Activated naive CD4-positive, alpha-beta T cell treated with Interleukin-2 at 50 U/mL for 16 hours (primary cell): Measurements from ENCODE around the gene ATP10D.
"Not testable (repeated sequence)": the region's sequence is repeated elsewhere in the genome, so short reads cannot be mapped to it uniquely, and the experiment has no call there.

Experiments used
- DNase-seq: peaks from one replicate; pipeline ENCODE4 v3.0.0-alpha.2; 2020

The ATP10D gene

DNA sequence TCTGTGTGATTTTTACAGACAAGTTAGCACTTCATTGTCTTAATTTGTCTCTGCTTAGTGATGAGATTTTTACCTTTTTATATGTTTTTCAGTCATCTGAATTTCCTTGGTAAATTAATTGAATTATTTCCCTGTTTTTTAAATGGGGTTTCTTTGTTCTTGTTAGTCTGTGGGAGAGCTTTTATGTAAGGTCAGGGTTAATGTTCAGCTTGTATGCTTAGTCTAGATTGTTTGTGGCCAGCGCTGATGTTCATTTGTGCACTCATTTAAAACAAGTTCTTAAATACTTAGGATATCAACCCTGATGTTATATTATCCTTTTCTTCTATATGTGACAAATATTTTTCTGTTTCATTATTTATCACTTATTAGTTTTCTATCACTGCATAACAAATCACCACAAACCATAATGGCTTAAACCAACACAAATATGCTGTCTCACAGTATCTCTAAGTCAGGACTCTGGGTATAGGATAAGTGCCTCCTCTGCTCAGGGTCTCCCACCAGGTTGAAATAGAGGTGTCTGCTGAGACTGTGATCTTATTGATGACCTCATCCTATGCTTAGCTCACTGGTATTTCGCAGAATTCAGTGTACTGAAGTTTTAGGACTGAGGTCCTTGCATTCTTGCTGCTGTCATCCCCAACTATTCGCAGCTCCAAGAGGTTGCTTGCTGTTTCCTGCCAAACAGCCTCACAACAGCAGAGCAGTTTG lies 53.2 kb downstream of the ATP10D start:
- no peak for DNase-seq

- no peak for DNase-seq
Observed at GRCh38 chr4:47538825-47539154, 53.7 kb downstream of the ATP10D start.

GRCh38 chr4:47542640-47543039 lies 57.6 kb downstream of the ATP10D start:
- not testable (repeated sequence) for DNase-seq

- no peak for DNase-seq
Observed at GRCh38 chr4:47543331-47543730, 58.3 kb downstream of the ATP10D start.

- DNase-seq: not testable (repeated sequence)
Observed at GRCh38 chr4:47550357-47550756, 65.3 kb downstream of the ATP10D start.

GRCh38 chr4:47550899-47551548 lies 65.9 kb downstream of the ATP10D start:
- no peak for DNase-seq

GRCh38 chr4:47551682-47552081 lies 66.6 kb downstream of the ATP10D start:
- no peak for DNase-seq

DNA sequence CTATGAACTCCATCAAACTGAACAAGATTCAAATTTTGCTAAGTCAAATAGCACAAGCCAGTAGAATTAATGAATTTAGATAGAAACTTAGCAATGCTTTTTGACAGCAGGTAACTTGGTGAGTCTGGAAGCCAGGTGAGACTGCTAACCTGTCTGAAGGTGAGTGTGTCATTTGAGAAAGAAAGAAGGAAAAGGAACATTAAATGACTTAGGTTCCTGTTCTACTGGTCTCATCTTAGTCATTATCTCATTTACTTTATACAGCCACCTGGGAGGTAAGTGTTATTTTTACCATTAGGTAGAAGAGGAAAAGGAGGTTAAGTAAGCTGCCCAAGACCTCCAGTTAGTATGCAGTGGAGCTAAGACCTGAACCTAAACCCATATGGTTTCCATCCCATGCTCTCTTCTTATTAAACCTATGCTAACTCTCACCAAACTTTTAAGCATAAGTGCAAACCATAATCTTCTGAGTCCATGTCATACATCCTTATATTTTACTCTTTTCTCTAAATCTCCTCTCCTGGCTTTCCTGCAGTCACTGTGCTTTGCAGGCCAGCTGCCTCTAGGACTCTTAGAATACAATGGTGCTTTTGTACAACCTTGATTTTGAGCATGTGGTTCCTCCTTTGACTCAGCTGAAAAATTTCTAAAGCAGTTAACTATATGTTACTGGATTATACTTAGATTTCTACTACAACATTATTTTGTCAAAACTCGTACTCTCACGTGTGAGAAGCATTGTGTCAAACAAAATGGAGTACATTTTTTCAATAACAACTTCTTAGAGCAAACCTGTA lies 68.5 kb downstream of the ATP10D start:
- DNase-seq: no peak

DNA sequence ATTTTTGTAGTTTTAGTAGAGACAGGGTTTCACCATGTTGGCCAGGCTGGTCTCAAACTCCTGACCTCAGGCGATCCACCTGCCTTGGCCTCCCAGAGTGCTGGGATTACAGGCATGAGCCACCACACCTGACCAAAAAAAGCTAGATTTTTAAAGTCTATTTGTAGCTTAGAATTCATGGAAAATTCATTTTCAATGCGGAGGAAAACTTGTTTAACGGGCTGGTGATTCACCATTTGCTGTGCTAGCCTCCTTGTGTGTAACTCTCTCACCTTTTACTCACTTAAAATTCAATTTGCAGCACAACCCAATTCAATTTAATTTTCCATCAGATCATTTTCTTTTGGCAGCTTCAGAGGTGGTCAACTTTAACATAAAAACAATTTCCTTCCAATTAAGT lies 70.8 kb downstream of the ATP10D start:
- DNase-seq: not testable (repeated sequence)

DNA sequence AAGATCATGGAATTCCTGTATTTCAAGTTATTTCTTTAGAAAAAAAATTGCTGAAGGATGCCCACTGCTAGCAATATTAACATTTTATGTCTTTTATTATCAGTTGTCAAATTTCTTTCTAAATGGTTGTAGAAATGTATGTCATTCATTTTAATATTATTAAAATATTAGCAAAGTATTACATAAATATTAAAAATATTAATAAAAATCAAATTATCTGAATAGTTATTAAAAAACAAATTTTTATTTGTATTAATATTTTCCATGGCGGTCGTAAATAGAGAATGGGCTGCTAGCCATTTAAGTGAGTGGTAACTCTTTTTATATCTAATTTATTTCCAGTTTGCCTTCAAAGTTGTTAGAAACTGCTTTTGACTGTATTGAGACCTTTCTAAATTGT lies 72.2 kb downstream of the ATP10D start:
- no peak for DNase-seq

DNA sequence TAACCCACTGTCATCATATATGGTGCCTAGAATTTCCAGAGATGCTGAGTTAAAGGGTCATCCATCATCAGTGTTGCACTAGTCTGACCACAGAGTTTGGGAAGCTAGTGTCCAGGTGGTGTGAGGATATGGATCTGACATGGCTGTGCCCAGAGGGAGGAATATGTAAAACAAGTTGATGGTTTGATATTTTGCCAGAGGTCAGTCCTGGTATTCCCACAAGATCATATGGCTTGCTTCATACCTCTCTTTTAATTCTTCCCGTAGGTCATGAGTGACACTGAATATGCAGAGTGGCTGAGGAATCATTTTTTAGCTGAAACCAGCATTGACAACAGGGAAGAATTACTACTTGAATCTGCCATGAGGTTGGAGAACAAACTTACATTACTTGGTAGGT lies 75.6 kb downstream of the ATP10D start:
- DNase-seq: no peak

GRCh38 chr4:47561331-47561730 lies 76.3 kb downstream of the ATP10D start:
- no peak for DNase-seq

GRCh38 chr4:47562297-47562696 lies 77.2 kb downstream of the ATP10D start:
- DNase-seq: no peak

GRCh38 chr4:47566566-47566965 lies 81.5 kb downstream of the ATP10D start:
- no peak for DNase-seq

- DNase-seq: no peak
Observed at GRCh38 chr4:47566969-47567368, 81.9 kb downstream of the ATP10D start.

GRCh38 chr4:47567511-47567910 lies 82.4 kb downstream of the ATP10D start:
- DNase-seq: no peak

DNA sequence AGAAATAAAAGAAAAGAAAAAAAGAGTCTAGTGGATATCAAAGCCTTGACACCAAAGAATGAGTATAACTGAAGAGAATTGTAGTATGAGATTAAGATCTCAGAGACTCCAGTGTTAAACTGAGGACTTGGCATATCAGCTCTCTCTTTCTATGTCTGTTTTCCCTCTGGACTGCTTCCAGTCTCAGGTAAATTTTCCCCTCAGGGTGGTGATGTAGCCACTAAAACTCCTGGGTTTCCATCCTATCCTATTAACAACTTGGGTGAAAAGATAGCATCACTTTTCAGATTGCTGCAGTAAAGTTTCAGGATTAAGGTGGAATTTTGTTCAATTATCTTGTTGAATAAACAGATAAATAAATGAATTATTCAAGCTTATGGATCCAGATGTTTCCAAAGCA lies 85.7 kb downstream of the ATP10D start:
- DNase-seq: no peak

GRCh38 chr4:47572981-47573380 lies 87.9 kb downstream of the ATP10D start:
- DNase-seq: no peak

GRCh38 chr4:47577779-47578553 lies 92.9 kb downstream of the ATP10D start:
- no peak for DNase-seq

DNA sequence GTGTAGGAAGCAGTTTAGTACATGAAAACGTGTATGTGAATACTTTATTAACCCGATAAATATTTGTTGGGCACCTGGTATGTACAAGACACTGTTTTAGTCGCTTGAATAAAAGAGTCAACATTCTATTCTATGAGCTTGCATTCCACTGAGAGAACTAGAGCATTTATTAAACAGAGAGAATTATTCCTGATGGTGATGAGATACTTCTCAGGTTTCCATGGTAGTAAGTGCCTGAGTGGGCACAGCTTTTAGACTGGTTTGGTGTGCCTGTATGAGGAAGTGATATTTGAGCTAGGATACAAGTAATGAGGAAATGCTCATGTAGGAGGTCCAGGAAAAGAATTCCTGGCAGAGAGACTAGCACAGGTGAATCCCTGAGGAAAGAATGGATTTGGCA lies 94.2 kb downstream of the ATP10D start:
- no peak for DNase-seq

GRCh38 chr4:47590325-47590724 lies 105.2 kb downstream of the ATP10D start:
- no peak for DNase-seq

GRCh38 chr4:47597696-47598095 lies 112.6 kb downstream of the ATP10D start:
- DNase-seq: no peak

DNA sequence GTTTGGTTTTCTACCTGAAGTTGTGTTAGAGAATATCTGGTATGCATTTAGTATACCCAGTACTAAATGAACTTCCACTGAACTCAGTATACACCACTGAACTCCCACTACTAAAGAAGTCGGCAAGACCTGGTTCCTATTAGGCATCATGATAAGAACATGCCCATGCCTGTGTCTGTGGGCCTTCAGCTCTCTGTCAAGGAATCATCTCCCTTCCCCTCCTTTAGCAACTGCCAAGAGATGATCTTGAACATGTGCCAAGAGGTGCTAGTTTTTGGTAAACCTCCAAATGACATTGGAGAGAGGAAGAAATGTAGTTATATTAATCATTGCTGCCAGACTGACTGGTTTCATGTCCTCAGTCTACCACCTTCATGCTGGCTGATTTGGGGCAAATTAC lies 113.2 kb downstream of the ATP10D start:
- DNase-seq: no peak
